ENCODE results near the gene KIF15. TPM values are rescaled to one million over a fixed set of nuclear protein-coding genes. Genes with fewer than 3 reads are reported as not detected.
A peak's percentile ranks its signal among the peaks of the same experiment; 100 is the strongest.

Gene KIF15
- total RNA-seq, 1 experiment from 2014 or later, result 23.7 TPM

DNA sequence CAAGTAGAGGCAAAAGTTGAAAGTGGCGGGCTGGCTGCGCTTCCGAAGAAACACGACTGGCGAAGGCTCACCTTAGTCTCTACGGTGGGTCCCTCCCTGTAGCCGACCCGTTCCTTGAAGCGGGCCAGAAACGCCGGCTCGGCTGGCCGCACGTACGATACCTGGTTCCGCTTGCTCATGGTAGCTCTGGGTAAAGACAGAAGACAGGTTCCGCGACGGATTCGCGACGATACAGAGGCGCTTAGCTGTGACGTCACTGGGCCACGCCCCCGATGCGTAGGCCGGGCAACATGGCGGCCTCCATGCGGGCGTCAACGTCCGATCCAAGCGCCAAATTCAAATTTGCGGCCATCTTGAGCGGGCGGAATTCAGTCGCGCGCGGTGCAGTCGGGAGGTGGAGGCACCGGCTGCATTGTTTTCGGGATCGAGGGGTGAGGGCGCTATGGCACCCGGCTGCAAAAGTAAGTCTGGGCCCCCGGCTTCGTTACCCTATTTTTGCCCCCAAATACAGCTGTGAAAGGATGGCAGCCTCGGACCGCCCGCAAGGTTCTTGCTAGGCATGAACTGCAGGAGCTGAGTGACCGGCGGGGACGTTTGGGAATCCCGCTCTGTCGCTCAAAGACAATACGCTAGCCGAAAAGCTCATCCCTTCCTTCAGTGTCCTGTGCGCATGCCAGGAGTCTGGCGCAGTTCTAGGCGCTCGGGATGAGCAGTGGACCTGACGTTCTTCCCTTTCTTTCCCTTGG, at the start of gene KIF15, which contains the start of gene KIAA1143 (continued):
- no peak for TF ChIP-seq ZNF121 (CRISPR knock-in tag; IDR thresholded peaks at IDR 0.05)
- TF ChIP-seq, protein P1, sequence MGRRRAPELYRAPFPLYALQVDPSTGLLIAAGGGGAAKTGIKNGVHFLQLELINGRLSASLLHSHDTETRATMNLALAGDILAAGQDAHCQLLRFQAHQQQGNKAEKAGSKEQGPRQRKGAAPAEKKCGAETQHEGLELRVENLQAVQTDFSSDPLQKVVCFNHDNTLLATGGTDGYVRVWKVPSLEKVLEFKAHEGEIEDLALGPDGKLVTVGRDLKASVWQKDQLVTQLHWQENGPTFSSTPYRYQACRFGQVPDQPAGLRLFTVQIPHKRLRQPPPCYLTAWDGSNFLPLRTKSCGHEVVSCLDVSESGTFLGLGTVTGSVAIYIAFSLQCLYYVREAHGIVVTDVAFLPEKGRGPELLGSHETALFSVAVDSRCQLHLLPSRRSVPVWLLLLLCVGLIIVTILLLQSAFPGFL (CRISPR knock-in tag; IDR thresholded peaks at IDR 0.05; ENCODE audit: borderline replicate concordance), result no peak
- no peak for TF ChIP-seq TCF7 (CRISPR knock-in tag; IDR thresholded peaks at IDR 0.05; ENCODE audit: low read depth)
- TF ChIP-seq TP53 (CRISPR knock-in tag; IDR thresholded peaks at IDR 0.05), result no peak
- TF ChIP-seq, protein P2, sequence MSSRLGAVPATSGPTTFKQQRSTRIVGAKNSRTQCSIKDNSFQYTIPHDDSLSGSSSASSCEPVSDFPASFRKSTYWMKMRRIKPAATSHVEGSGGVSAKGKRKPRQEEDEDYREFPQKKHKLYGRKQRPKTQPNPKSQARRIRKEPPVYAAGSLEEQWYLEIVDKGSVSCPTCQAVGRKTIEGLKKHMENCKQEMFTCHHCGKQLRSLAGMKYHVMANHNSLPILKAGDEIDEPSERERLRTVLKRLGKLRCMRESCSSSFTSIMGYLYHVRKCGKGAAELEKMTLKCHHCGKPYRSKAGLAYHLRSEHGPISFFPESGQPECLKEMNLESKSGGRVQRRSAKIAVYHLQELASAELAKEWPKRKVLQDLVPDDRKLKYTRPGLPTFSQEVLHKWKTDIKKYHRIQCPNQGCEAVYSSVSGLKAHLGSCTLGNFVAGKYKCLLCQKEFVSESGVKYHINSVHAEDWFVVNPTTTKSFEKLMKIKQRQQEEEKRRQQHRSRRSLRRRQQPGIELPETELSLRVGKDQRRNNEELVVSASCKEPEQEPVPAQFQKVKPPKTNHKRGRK (CRISPR knock-in tag; IDR thresholded peaks at IDR 0.05; ENCODE audit: borderline replicate concordance), result no peak
- TF ChIP-seq, protein P3, sequence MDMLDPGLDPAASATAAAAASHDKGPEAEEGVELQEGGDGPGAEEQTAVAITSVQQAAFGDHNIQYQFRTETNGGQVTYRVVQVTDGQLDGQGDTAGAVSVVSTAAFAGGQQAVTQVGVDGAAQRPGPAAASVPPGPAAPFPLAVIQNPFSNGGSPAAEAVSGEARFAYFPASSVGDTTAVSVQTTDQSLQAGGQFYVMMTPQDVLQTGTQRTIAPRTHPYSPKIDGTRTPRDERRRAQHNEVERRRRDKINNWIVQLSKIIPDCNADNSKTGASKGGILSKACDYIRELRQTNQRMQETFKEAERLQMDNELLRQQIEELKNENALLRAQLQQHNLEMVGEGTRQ (CRISPR knock-in tag; IDR thresholded peaks at IDR 0.05), result no peak
- no peak for TF ChIP-seq ZNF219 (CRISPR knock-in tag; IDR thresholded peaks at IDR 0.05; ENCODE audit: borderline replicate concordance)
- TF ChIP-seq SOX15 (CRISPR knock-in tag; IDR thresholded peaks at IDR 0.05), result no peak
- TF ChIP-seq ZNF232 (CRISPR knock-in tag; IDR thresholded peaks at IDR 0.05), result peak; percentile 79
- TF ChIP-seq, protein P4, sequence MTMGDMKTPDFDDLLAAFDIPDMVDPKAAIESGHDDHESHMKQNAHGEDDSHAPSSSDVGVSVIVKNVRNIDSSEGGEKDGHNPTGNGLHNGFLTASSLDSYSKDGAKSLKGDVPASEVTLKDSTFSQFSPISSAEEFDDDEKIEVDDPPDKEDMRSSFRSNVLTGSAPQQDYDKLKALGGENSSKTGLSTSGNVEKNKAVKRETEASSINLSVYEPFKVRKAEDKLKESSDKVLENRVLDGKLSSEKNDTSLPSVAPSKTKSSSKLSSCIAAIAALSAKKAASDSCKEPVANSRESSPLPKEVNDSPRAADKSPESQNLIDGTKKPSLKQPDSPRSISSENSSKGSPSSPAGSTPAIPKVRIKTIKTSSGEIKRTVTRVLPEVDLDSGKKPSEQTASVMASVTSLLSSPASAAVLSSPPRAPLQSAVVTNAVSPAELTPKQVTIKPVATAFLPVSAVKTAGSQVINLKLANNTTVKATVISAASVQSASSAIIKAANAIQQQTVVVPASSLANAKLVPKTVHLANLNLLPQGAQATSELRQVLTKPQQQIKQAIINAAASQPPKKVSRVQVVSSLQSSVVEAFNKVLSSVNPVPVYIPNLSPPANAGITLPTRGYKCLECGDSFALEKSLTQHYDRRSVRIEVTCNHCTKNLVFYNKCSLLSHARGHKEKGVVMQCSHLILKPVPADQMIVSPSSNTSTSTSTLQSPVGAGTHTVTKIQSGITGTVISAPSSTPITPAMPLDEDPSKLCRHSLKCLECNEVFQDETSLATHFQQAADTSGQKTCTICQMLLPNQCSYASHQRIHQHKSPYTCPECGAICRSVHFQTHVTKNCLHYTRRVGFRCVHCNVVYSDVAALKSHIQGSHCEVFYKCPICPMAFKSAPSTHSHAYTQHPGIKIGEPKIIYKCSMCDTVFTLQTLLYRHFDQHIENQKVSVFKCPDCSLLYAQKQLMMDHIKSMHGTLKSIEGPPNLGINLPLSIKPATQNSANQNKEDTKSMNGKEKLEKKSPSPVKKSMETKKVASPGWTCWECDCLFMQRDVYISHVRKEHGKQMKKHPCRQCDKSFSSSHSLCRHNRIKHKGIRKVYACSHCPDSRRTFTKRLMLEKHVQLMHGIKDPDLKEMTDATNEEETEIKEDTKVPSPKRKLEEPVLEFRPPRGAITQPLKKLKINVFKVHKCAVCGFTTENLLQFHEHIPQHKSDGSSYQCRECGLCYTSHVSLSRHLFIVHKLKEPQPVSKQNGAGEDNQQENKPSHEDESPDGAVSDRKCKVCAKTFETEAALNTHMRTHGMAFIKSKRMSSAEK (CRISPR knock-in tag; IDR thresholded peaks at IDR 0.05; ENCODE audit: borderline replicate concordance), result no peak
- TF ChIP-seq EMX1 (CRISPR knock-in tag; IDR thresholded peaks at IDR 0.05), result no peak
- no peak for TF ChIP-seq NR1H2 (CRISPR knock-in tag; IDR thresholded peaks at IDR 0.05)
- TF ChIP-seq NFATC4 (CRISPR knock-in tag; IDR thresholded peaks at IDR 0.05), result no peak
- peak; percentile 94; the same call in 1 of the 2 replicates for TF ChIP-seq KAT7 (CRISPR knock-in tag; IDR thresholded peaks at IDR 0.05; ENCODE audit: borderline replicate concordance)
- TF ChIP-seq FOXP1 (CRISPR knock-in tag; IDR thresholded peaks at IDR 0.05; ENCODE audit: borderline replicate concordance), result peak; percentile 89; the same call in 1 of the 2 replicates
- TF ChIP-seq FOXJ3 (CRISPR knock-in tag; IDR thresholded peaks at IDR 0.05; ENCODE audit: borderline replicate concordance), result no peak
- TF ChIP-seq HMGA2 (CRISPR knock-in tag; IDR thresholded peaks at IDR 0.05), result no peak
- peak; percentile 42; the same call in 1 of the 2 replicates for TF ChIP-seq ETV6 (CRISPR knock-in tag; IDR thresholded peaks at IDR 0.05)
- TF ChIP-seq NR2C2 (CRISPR knock-in tag; IDR thresholded peaks at IDR 0.05), result no peak
- TF ChIP-seq, protein P5, sequence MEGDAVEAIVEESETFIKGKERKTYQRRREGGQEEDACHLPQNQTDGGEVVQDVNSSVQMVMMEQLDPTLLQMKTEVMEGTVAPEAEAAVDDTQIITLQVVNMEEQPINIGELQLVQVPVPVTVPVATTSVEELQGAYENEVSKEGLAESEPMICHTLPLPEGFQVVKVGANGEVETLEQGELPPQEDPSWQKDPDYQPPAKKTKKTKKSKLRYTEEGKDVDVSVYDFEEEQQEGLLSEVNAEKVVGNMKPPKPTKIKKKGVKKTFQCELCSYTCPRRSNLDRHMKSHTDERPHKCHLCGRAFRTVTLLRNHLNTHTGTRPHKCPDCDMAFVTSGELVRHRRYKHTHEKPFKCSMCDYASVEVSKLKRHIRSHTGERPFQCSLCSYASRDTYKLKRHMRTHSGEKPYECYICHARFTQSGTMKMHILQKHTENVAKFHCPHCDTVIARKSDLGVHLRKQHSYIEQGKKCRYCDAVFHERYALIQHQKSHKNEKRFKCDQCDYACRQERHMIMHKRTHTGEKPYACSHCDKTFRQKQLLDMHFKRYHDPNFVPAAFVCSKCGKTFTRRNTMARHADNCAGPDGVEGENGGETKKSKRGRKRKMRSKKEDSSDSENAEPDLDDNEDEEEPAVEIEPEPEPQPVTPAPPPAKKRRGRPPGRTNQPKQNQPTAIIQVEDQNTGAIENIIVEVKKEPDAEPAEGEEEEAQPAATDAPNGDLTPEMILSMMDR (IDR thresholded peaks at IDR 0.05), result no peak
- TF ChIP-seq, protein P6, sequence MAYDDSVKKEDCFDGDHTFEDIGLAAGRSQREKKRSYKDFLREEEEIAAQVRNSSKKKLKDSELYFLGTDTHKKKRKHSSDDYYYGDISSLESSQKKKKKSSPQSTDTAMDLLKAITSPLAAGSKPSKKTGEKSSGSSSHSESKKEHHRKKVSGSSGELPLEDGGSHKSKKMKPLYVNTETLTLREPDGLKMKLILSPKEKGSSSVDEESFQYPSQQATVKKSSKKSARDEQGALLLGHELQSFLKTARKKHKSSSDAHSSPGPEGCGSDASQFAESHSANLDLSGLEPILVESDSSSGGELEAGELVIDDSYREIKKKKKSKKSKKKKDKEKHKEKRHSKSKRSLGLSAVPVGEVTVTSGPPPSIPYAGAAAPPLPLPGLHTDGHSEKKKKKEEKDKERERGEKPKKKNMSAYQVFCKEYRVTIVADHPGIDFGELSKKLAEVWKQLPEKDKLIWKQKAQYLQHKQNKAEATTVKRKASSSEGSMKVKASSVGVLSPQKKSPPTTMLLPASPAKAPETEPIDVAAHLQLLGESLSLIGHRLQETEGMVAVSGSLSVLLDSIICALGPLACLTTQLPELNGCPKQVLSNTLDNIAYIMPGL (CRISPR knock-in tag; IDR thresholded peaks at IDR 0.05), result peak; percentile 95
- peak; percentile 40; the same call in 1 of the 2 replicates for TF ChIP-seq TEAD4 (CRISPR knock-in tag; IDR thresholded peaks at IDR 0.05)
- no peak for TF ChIP-seq CBFB (CRISPR knock-in tag; IDR thresholded peaks at IDR 0.05; ENCODE audit: low read depth)
- TF ChIP-seq ZNF138 (CRISPR knock-in tag; conservative IDR thresholded peaks at IDR 0.05), result no peak
- TF ChIP-seq JAZF1 (CRISPR knock-in tag; IDR thresholded peaks at IDR 0.05), result no peak
- TF ChIP-seq NFYB (CRISPR knock-in tag; conservative IDR thresholded peaks at IDR 0.05; ENCODE audit: low read depth), result no peak
- no peak for TF ChIP-seq GRHL2 (CRISPR knock-in tag; IDR thresholded peaks at IDR 0.05; ENCODE audit: insufficient replicate concordance, severe bottlenecking)
- TF ChIP-seq CREB1 (CRISPR knock-in tag; IDR thresholded peaks at IDR 0.05), result peak; percentile 77; the same call in 1 of the 2 replicates
- no peak for TF ChIP-seq ZNF263 (CRISPR knock-in tag; IDR thresholded peaks at IDR 0.05; ENCODE audit: low read depth)

All from WTC11 (cell line).